22Rv1 (cell line): ENCODE measurements around the gene MYL9.
"Not testable (repeated sequence)": the region's sequence is repeated elsewhere in the genome, so short reads cannot be mapped to it uniquely, and the experiment has no call there.

ENCODE experiments used
- ZFX ChIP-seq: fragments of 450-650 bp; IDR thresholded peaks from 2 replicates; pipeline ENCODE4 v1.6.1; 2017; ENCODE audit warnings: antibody characterized with exemption, borderline replicate concordance
- TF ChIP-seq, protein P1 (sequence below): fragments of 450-650 bp; IDR thresholded peaks from 2 replicates; pipeline ENCODE4 v1.5.1; 2017; ENCODE audit warnings: mild to moderate bottlenecking

DNA sequence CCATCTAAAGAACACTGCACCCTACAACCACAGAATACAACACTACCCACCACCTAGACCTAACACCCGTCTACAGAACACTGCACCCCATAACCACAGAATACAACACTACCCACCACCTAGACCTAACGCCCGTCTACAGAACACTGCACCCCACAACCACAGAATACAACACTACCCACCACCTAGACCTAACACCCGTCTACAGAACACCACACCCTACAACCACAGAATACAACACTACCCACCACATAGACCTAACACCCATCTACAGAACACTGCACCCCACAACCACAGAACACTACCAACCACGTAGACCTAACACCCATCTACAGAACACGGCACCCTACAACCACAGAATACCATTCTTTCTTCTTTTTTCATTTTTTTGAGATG, 23.4 kb downstream of the MYL9 start:
- TF ChIP-seq, protein P1, sequence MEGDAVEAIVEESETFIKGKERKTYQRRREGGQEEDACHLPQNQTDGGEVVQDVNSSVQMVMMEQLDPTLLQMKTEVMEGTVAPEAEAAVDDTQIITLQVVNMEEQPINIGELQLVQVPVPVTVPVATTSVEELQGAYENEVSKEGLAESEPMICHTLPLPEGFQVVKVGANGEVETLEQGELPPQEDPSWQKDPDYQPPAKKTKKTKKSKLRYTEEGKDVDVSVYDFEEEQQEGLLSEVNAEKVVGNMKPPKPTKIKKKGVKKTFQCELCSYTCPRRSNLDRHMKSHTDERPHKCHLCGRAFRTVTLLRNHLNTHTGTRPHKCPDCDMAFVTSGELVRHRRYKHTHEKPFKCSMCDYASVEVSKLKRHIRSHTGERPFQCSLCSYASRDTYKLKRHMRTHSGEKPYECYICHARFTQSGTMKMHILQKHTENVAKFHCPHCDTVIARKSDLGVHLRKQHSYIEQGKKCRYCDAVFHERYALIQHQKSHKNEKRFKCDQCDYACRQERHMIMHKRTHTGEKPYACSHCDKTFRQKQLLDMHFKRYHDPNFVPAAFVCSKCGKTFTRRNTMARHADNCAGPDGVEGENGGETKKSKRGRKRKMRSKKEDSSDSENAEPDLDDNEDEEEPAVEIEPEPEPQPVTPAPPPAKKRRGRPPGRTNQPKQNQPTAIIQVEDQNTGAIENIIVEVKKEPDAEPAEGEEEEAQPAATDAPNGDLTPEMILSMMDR = not testable (repeated sequence)
- TF ChIP-seq ZFX = not testable (repeated sequence)
